ENCODE data around the gene OR2L8.
"Not testable (repeated sequence)": the region's sequence is repeated elsewhere in the genome, so short reads cannot be mapped to it uniquely, and the experiment has no call there.

Gene OR2L8

GRCh38 chr1:247924868-247925267 lies 23.8 kb upstream of the OR2L8 start, which contains the start of gene OR2AJ1:
OR2AJ1 (plus strand) TSS chr1:247924889; CDS start chr1:247933769, 8,880 bp downstream.
- Histone ChIP-seq H3K4me1 (ENCODE audit: control insufficient read depth in 2 of 2, insufficient read depth in 2 of 2, low read length in 2 of 2) (no peaks in the 10 kb centered on the region), H3K4me3 (ENCODE audit: low read length in 2 of 2) (no peak within 1 kb of the TSS), H3K9ac (ENCODE audit: low read depth in 1 of 2, low read length in 2 of 2) (no peak within 1 kb of the TSS), H3K27ac (ENCODE audit: low read depth in 2 of 2, low read length in 2 of 2) (no peak within 1 kb of the TSS), H3K9me3 (ENCODE audit: control insufficient read depth in 2 of 2, low read length in 2 of 2) (no peaks in the 10 kb centered on the region), H3K27me3 (ENCODE audit: control insufficient read depth in 2 of 2, insufficient read depth in 2 of 2, low read length in 2 of 2) (no peaks in the 10 kb centered on the region), H3K36me3 (ENCODE audit: control insufficient read depth in 2 of 2, insufficient read depth in 2 of 2, low read length in 2 of 2) (no peaks in the 10 kb centered on the region)

GRCh38 chr1:247933989-247934388 lies 14.7 kb upstream of the OR2L8 start:
- no peaks in the 10 kb centered on the region for H3K27me3 ChIP-seq (ENCODE audit: control insufficient read depth in 2 of 2, insufficient read depth in 2 of 2, low read length in 2 of 2)
- peaks cover 3% of the 10 kb centered on the region in 2 donors for H3K9me3 ChIP-seq (ENCODE audit: control insufficient read depth in 2 of 2, low read length in 2 of 2)
- H3K4me1 ChIP-seq (ENCODE audit: control insufficient read depth in 2 of 2, insufficient read depth in 2 of 2, low read length in 2 of 2) = no peaks in the 10 kb centered on the region
- H3K27ac ChIP-seq (ENCODE audit: low read depth in 2 of 2, low read length in 2 of 2) = no peak overlapping the region
- H3K4me3 ChIP-seq (ENCODE audit: low read length in 2 of 2) = no peak overlapping the region
- H3K9ac ChIP-seq (ENCODE audit: low read depth in 1 of 2, low read length in 2 of 2) = no peak overlapping the region
- H3K36me3 ChIP-seq (ENCODE audit: control insufficient read depth in 2 of 2, insufficient read depth in 2 of 2, low read length in 2 of 2) = no peaks in the 10 kb centered on the region

GRCh38 chr1:247935781-247936180 lies 12.9 kb upstream of the OR2L8 start:
- Histone ChIP-seq H3K9me3 (ENCODE audit: control insufficient read depth in 2 of 2, low read length in 2 of 2) (peaks cover 3% of the 10 kb centered on the region in 2 donors), H3K36me3 (ENCODE audit: control insufficient read depth in 2 of 2, insufficient read depth in 2 of 2, low read length in 2 of 2) (no peaks in the 10 kb centered on the region), H3K4me1 (ENCODE audit: control insufficient read depth in 2 of 2, insufficient read depth in 2 of 2, low read length in 2 of 2) (no peaks in the 10 kb centered on the region), H3K4me3 (ENCODE audit: low read length in 2 of 2) (no peak overlapping the region), H3K27me3 (ENCODE audit: control insufficient read depth in 2 of 2, insufficient read depth in 2 of 2, low read length in 2 of 2) (no peaks in the 10 kb centered on the region), H3K27ac (ENCODE audit: low read depth in 2 of 2, low read length in 2 of 2) (no peak overlapping the region), H3K9ac (ENCODE audit: low read depth in 1 of 2, low read length in 2 of 2) (no peak overlapping the region)

- H3K4me1 ChIP-seq (ENCODE audit: control insufficient read depth in 2 of 2, insufficient read depth in 2 of 2, low read length in 2 of 2) = no peaks in the 10 kb centered on the region
- no peaks in the 10 kb centered on the region for H3K36me3 ChIP-seq (ENCODE audit: control insufficient read depth in 2 of 2, insufficient read depth in 2 of 2, low read length in 2 of 2)
- H3K4me3 ChIP-seq (ENCODE audit: low read length in 2 of 2) = no peak overlapping the region
- no peaks in the 10 kb centered on the region for H3K27me3 ChIP-seq (ENCODE audit: control insufficient read depth in 2 of 2, insufficient read depth in 2 of 2, low read length in 2 of 2)
- no peak overlapping the region for H3K9ac ChIP-seq (ENCODE audit: low read depth in 1 of 2, low read length in 2 of 2)
- H3K27ac ChIP-seq (ENCODE audit: low read depth in 2 of 2, low read length in 2 of 2) = no peak overlapping the region
- peaks cover 3% of the 10 kb centered on the region in 2 donors for H3K9me3 ChIP-seq (ENCODE audit: control insufficient read depth in 2 of 2, low read length in 2 of 2)
These were observed 12.2 kb upstream of the OR2L8 start for GRCh38 chr1:247936415-247936814.

GRCh38 chr1:247936965-247937734 lies 11.5 kb upstream of the OR2L8 start:
- H3K9ac ChIP-seq (ENCODE audit: low read depth in 1 of 2, low read length in 2 of 2); H3K4me1 ChIP-seq (ENCODE audit: control insufficient read depth in 2 of 2, insufficient read depth in 2 of 2, low read length in 2 of 2); H3K36me3 ChIP-seq (ENCODE audit: control insufficient read depth in 2 of 2, insufficient read depth in 2 of 2, low read length in 2 of 2); H3K9me3 ChIP-seq (ENCODE audit: control insufficient read depth in 2 of 2, low read length in 2 of 2); H3K4me3 ChIP-seq (ENCODE audit: low read length in 2 of 2); H3K27ac ChIP-seq (ENCODE audit: low read depth in 2 of 2, low read length in 2 of 2); H3K27me3 ChIP-seq (ENCODE audit: control insufficient read depth in 2 of 2, insufficient read depth in 2 of 2, low read length in 2 of 2): not testable (repeated sequence)

- no peaks in the 10 kb centered on the region for H3K27me3 ChIP-seq (ENCODE audit: control insufficient read depth in 2 of 2, insufficient read depth in 2 of 2, low read length in 2 of 2)
- H3K9ac ChIP-seq (ENCODE audit: low read depth in 1 of 2, low read length in 2 of 2) = no peak overlapping the region
- H3K4me1 ChIP-seq (ENCODE audit: control insufficient read depth in 2 of 2, insufficient read depth in 2 of 2, low read length in 2 of 2) = no peaks in the 10 kb centered on the region
- H3K27ac ChIP-seq (ENCODE audit: low read depth in 2 of 2, low read length in 2 of 2) = no peak overlapping the region
- H3K9me3 ChIP-seq (ENCODE audit: control insufficient read depth in 2 of 2, low read length in 2 of 2) = no peaks in the 10 kb centered on the region
- H3K36me3 ChIP-seq (ENCODE audit: control insufficient read depth in 2 of 2, insufficient read depth in 2 of 2, low read length in 2 of 2) = no peaks in the 10 kb centered on the region
- no peak overlapping the region for H3K4me3 ChIP-seq (ENCODE audit: low read length in 2 of 2)
These were observed 6.0 kb upstream of the OR2L8 start for GRCh38 chr1:247942624-247943023.

- Histone ChIP-seq H3K36me3 (ENCODE audit: control insufficient read depth in 2 of 2, insufficient read depth in 2 of 2, low read length in 2 of 2) (no peaks in the 10 kb centered on the region), H3K27ac (ENCODE audit: low read depth in 2 of 2, low read length in 2 of 2) (no peak overlapping the region), H3K9me3 (ENCODE audit: control insufficient read depth in 2 of 2, low read length in 2 of 2) (peaks cover 0 to 2% of the 10 kb centered on the region in 2 donors), H3K9ac (ENCODE audit: low read depth in 1 of 2, low read length in 2 of 2) (no peak overlapping the region), H3K4me1 (ENCODE audit: control insufficient read depth in 2 of 2, insufficient read depth in 2 of 2, low read length in 2 of 2) (no peaks in the 10 kb centered on the region), H3K4me3 (ENCODE audit: low read length in 2 of 2) (no peak overlapping the region), H3K27me3 (ENCODE audit: control insufficient read depth in 2 of 2, insufficient read depth in 2 of 2, low read length in 2 of 2) (no peaks in the 10 kb centered on the region)
These were observed 4.8 kb downstream of the OR2L8 start for GRCh38 chr1:247953408-247953807.

GRCh38 chr1:247961791-247962190 lies 13.1 kb downstream of the OR2L8 start:
- peaks cover 3 to 4% of the 10 kb centered on the region in 2 donors for H3K9me3 ChIP-seq (ENCODE audit: control insufficient read depth in 2 of 2, low read length in 2 of 2)
- no peaks in the 10 kb centered on the region for H3K4me1 ChIP-seq (ENCODE audit: control insufficient read depth in 2 of 2, insufficient read depth in 2 of 2, low read length in 2 of 2)
- no peak overlapping the region for H3K27ac ChIP-seq (ENCODE audit: low read depth in 2 of 2, low read length in 2 of 2)
- no peaks in the 10 kb centered on the region for H3K27me3 ChIP-seq (ENCODE audit: control insufficient read depth in 2 of 2, insufficient read depth in 2 of 2, low read length in 2 of 2)
- H3K9ac ChIP-seq (ENCODE audit: low read depth in 1 of 2, low read length in 2 of 2) = no peak overlapping the region
- no peaks in the 10 kb centered on the region for H3K36me3 ChIP-seq (ENCODE audit: control insufficient read depth in 2 of 2, insufficient read depth in 2 of 2, low read length in 2 of 2)
- no peak overlapping the region for H3K4me3 ChIP-seq (ENCODE audit: low read length in 2 of 2)

GRCh38 chr1:247962911-247963588 lies 14.4 kb downstream of the OR2L8 start:
- Histone ChIP-seq H3K27ac (ENCODE audit: low read depth in 2 of 2, low read length in 2 of 2) (no peak overlapping the region), H3K36me3 (ENCODE audit: control insufficient read depth in 2 of 2, insufficient read depth in 2 of 2, low read length in 2 of 2) (no peaks in the 10 kb centered on the region), H3K4me3 (ENCODE audit: low read length in 2 of 2) (no peak overlapping the region), H3K9me3 (ENCODE audit: control insufficient read depth in 2 of 2, low read length in 2 of 2) (peaks cover 3 to 4% of the 10 kb centered on the region in 2 donors), H3K27me3 (ENCODE audit: control insufficient read depth in 2 of 2, insufficient read depth in 2 of 2, low read length in 2 of 2) (no peaks in the 10 kb centered on the region), H3K9ac (ENCODE audit: low read depth in 1 of 2, low read length in 2 of 2) (no peak overlapping the region), H3K4me1 (ENCODE audit: control insufficient read depth in 2 of 2, insufficient read depth in 2 of 2, low read length in 2 of 2) (no peaks in the 10 kb centered on the region)

GRCh38 chr1:247964933-247965332 lies 16.3 kb downstream of the OR2L8 start, which contains the start of gene OR2AK2:
OR2AK2 (plus strand) TSS chr1:247965233; CDS start chr1:247965377, 144 bp downstream.
- no peaks in the 10 kb centered on the region for H3K27me3 ChIP-seq (ENCODE audit: control insufficient read depth in 2 of 2, insufficient read depth in 2 of 2, low read length in 2 of 2)

More at GRCh38 chr1:247964933-247965332, 16.3 kb downstream of the OR2L8 start, which contains the start of gene OR2AK2:
- H3K36me3 ChIP-seq (ENCODE audit: control insufficient read depth in 2 of 2, insufficient read depth in 2 of 2, low read length in 2 of 2) = no peaks in the 10 kb centered on the region
- H3K9me3 ChIP-seq (ENCODE audit: control insufficient read depth in 2 of 2, low read length in 2 of 2) = peaks cover 3 to 4% of the 10 kb centered on the region in 2 donors
- H3K9ac ChIP-seq (ENCODE audit: low read depth in 1 of 2, low read length in 2 of 2) = no peak within 1 kb of the TSS
- H3K27ac ChIP-seq (ENCODE audit: low read depth in 2 of 2, low read length in 2 of 2) = no peak within 1 kb of the TSS
- no peaks in the 10 kb centered on the region for H3K4me1 ChIP-seq (ENCODE audit: control insufficient read depth in 2 of 2, insufficient read depth in 2 of 2, low read length in 2 of 2)
- H3K4me3 ChIP-seq (ENCODE audit: low read length in 2 of 2) = no peak within 1 kb of the TSS

All from mucosa of rectum (tissue), 2 donors.